ENCODE results near the gene BANP. TPM values are rescaled to one million over a fixed set of nuclear protein-coding genes. Genes with fewer than 3 reads are reported as not detected.

BANP gene
- total and polyA plus RNA-seq, 2 of the 8 experiments (the other 6 are each of a cell fraction or from before 2014, with no cell fraction given) = 25.8 to 39.8 TPM

DNA sequence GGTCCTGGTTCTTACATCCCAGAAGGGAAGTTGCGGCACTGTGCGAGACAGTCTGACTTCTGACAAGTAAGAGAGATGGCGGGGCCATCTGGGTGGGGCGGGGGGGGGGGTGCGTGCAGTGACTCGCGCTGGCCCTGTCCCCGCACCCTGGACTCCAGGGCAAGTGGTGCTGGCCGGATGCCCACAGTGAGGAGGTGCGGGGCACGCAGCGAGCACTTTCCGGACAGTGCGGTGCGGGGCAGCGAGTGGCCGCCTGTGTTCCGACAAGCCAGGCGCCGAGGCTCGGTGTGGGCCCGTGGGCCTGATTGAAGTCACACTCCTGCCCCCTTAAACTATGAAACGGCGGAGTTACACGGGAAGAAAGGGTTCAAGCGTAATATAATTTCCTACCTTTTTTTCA lies 106.4 kb downstream of the BANP start:
- Histone ChIP-seq H2AFZ (ENCODE audit: low read length) (no peak overlapping the region), H3K14ac (ENCODE audit: insufficient read length) (no peak overlapping the region), H3K27ac (ENCODE audit: low read depth, low read length) (no peak overlapping the region), H3K4me1 (replicated peaks in 1 of 4; ENCODE audit: control insufficient read depth in 3 of 4, insufficient read depth in 4 of 4, low read length in 3 of 4) (no peaks in the 10 kb centered on the region; a peak in 1 of 7 replicates), H3K9ac (replicated peaks in 1 of 4; ENCODE audit: extremely low read depth in 1 of 4, low read depth in 3 of 4, low read length in 3 of 4) (no peak overlapping the region), H3K4me3 (ENCODE audit: extremely low read depth in 1 of 4, insufficient read depth in 2 of 4, low read depth in 3 of 4, low read length in 4 of 4) (no peak overlapping the region), H3K9me3 (ENCODE audit: insufficient read depth in 2 of 2, low read depth in 1 of 2, low read length in 1 of 2) (no peaks in the 10 kb centered on the region), H3K56ac (replicated peaks; ENCODE audit: insufficient read length, low read depth, low read length) (no peak overlapping the region), H3K4me2 (ENCODE audit: insufficient read depth in 1 of 2, low read depth in 2 of 2, low read length in 2 of 2) (no peak overlapping the region), H2BK12ac (ENCODE audit: low read depth, low read length) (no peak overlapping the region), H4K91ac (replicated peaks; ENCODE audit: insufficient read length, low read length) (no peak overlapping the region), H2BK5ac (ENCODE audit: low read depth, low read length) (no peak overlapping the region), H4K8ac (ENCODE audit: extremely low read depth, insufficient read depth, low read length) (peak overlapping the region; percentile 31; the same call in 1 of the 2 replicates), H3K36me3 (ENCODE audit: control insufficient read depth in 2 of 4, insufficient read depth in 4 of 4, low read length in 3 of 4) (peaks cover 0 to 5% (median 0%) of the 10 kb centered on the region in 4 experiments; a peak in 2 of 8 replicates), H3K23ac (ENCODE audit: insufficient read length) (no peak overlapping the region), H3K23me2 (ENCODE audit: low read depth, low read length) (peaks cover 11% of the 10 kb centered on the region; the same call in 1 of the 2 replicates), H3K27me3 (replicated peaks in 1 of 4; ENCODE audit: control insufficient read depth in 3 of 4, extremely low read depth in 1 of 4, insufficient read depth in 3 of 4, low read length in 3 of 4) (no peaks in the 10 kb centered on the region), H2BK120ac (replicated peaks; ENCODE audit: low read depth, low read length) (no peak overlapping the region), H2BK20ac (ENCODE audit: low read length) (no peak overlapping the region), H3K4ac (replicated peaks; ENCODE audit: insufficient read length, low read depth, low read length) (no peak overlapping the region), H3K79me1 (ENCODE audit: low read depth, low read length) (no peaks in the 10 kb centered on the region), H4K5ac (ENCODE audit: insufficient read length, low read depth, low read length) (no peak overlapping the region), H2BK15ac (ENCODE audit: low read length) (no peak overlapping the region), H3K18ac (ENCODE audit: extremely low read depth, low read length) (no peak overlapping the region), H4K20me1 (replicated peaks in 1 of 2; ENCODE audit: control insufficient read depth in 1 of 2, insufficient read depth in 2 of 2, low read length in 2 of 2) (no peaks in the 10 kb centered on the region), H2AK5ac (ENCODE audit: low read depth, low read length) (no peak overlapping the region), H3K79me2 (ENCODE audit: control insufficient read depth in 1 of 2, insufficient read depth in 2 of 2, low read length in 2 of 2) (no peaks in the 10 kb centered on the region)
- no peak for TF ChIP-seq CEBPB (IDR thresholded peaks at IDR 0.05; ENCODE audit: low read depth, low read length)
- no peak for TF ChIP-seq TCF12 (IDR thresholded peaks at IDR 0.05; ENCODE audit: low read depth, low read length)
- TF ChIP-seq, protein P1, sequence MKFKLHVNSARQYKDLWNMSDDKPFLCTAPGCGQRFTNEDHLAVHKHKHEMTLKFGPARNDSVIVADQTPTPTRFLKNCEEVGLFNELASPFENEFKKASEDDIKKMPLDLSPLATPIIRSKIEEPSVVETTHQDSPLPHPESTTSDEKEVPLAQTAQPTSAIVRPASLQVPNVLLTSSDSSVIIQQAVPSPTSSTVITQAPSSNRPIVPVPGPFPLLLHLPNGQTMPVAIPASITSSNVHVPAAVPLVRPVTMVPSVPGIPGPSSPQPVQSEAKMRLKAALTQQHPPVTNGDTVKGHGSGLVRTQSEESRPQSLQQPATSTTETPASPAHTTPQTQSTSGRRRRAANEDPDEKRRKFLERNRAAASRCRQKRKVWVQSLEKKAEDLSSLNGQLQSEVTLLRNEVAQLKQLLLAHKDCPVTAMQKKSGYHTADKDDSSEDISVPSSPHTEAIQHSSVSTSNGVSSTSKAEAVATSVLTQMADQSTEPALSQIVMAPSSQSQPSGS (IDR thresholded peaks at IDR 0.05; ENCODE audit: low read length) = no peak
- no peak for FAIRE-seq
- WGBS, 2 experiments (ENCODE audit: extremely low coverage in 1 of 2, insufficient coverage in 1 of 2, insufficient read length in 1 of 2, insufficient replicate concordance in 2 of 2, low coverage in 1 of 2, low lambda C conversion rate in 2 of 2, missing lambda C conversion rate in 1 of 2) = 99% methylated on average over 18 of the region's 26 CpGs; no CpG with 5 or more reads in 1 of the 2 experiments
- POLR2A ChIA-PET (ENCODE audit: partially characterized antibody) = no interaction called here
- no peak for DNase-seq (ENCODE audit: low read depth in 1 of 2, low spot score in 2 of 2)
- CTCF ChIA-PET (ENCODE audit: partially characterized antibody) = interaction anchor here (1.0 to 1.3 kb wide), 2 partner anchors 53 to 136 kb away, joined by 4 read pairs; no protein-coding TSS in a partner anchor
